H1 (cell line): ENCODE measurements around the gene PAX5.

ENCODE experiments used
- ATF3 ChIP-seq: IDR thresholded peaks from 2 replicates; pipeline ENCODE4 v1.6.1; 2011; ENCODE audit warnings: low read depth, mild to moderate bottlenecking, low read length; ENCODE audit not compliant: insufficient read depth
- CBX5 ChIP-seq: fragments of 300-800, 300-1000 bp; sonication (generic); IDR thresholded peaks from 2 replicates; pipeline ENCODE4 v1.7.1; 2016; ENCODE audit warnings: antibody characterized with exemption, low read length, low read depth
- CTCF ChIP-seq, 3 experiments: IDR thresholded peaks; 1 replicate in 2 of 3; 2 replicates in 1 of 3; pipeline versions ENCODE4 v1.5.1 to v1.6.1; 2011; ENCODE audit warnings: low read length in 3 of 3, mild to moderate bottlenecking in 3 of 3, inconsistent platforms in 2 of 3, low read depth in 1 of 3, moderate library complexity in 1 of 3; ENCODE audit not compliant: insufficient read depth in 1 of 3; ENCODE audit errors: control extremely low read depth in 1 of 3
- EGR1 ChIP-seq: IDR thresholded peaks from 2 replicates; pipeline ENCODE4 v1.6.1; 2011; ENCODE audit warnings: low read depth, low read length, borderline replicate concordance
- EP300 ChIP-seq, 2 experiments: IDR thresholded peaks; 1 replicate in 1 of 2; 2 replicates in 1 of 2; pipeline ENCODE4 v1.6.1; 2011 to 2012; ENCODE audit warnings: low read depth in 2 of 2, low read length in 2 of 2, mild to moderate bottlenecking in 2 of 2, borderline replicate concordance in 1 of 2, inconsistent platforms in 1 of 2, moderate library complexity in 1 of 2
- EZH2 ChIP-seq: fragments of 200-600 bp; sonication (generic); IDR thresholded peaks from 2 replicates; pipeline ENCODE4 v1.7.1; 2012; ENCODE audit warnings: low read depth, mild to moderate bottlenecking, moderate library complexity, low read length, inconsistent platforms; ENCODE audit not compliant: severe bottlenecking
- HDAC2 ChIP-seq, 2 experiments: fragments of 300-600 bp in 1 of 2; sonication (generic) in 1 of 2; IDR thresholded peaks; 2 replicates each; pipeline ENCODE4 v1.6.1; 2011 to 2012; ENCODE audit warnings: low read depth in 2 of 2, low read length in 2 of 2, mild to moderate bottlenecking in 2 of 2, moderate library complexity in 2 of 2, borderline replicate concordance in 1 of 2, inconsistent platforms in 1 of 2
- KDM1A ChIP-seq: fragments of 200-600, 300-600 bp; sonication (generic); IDR thresholded peaks from 2 replicates; pipeline ENCODE4 v1.7.1; 2016; ENCODE audit warnings: mild to moderate bottlenecking, low read length, borderline replicate concordance
- POLR2A ChIP-seq, 2 experiments: IDR thresholded peaks; 1 replicate in 1 of 2; 2 replicates in 1 of 2; pipeline ENCODE4 v1.6.1; 2011; ENCODE audit warnings: low read depth in 2 of 2, low read length in 2 of 2, mild to moderate bottlenecking in 2 of 2; ENCODE audit errors: control extremely low read depth in 1 of 2
- POU5F1 ChIP-seq: IDR thresholded peaks from 2 replicates; pipeline ENCODE4 v1.6.1; 2011; ENCODE audit warnings: low read depth, mild to moderate bottlenecking, low read length, moderate library complexity
- RFX5 ChIP-seq: IDR thresholded peaks from 2 replicates; pipeline ENCODE4 v1.6.1; 2011; ENCODE audit warnings: low read depth, low read length, improper control_type of control experiment, borderline replicate concordance
- YY1 ChIP-seq: IDR thresholded peaks from 2 replicates; pipeline ENCODE4 v1.6.1; 2011; ENCODE audit warnings: low read depth, mild to moderate bottlenecking, low read length
- ZNF274 ChIP-seq: IDR thresholded peaks from 2 replicates; pipeline ENCODE4 v1.7.0; 2012; ENCODE audit warnings: low read length, borderline replicate concordance; ENCODE audit errors: extremely low read depth

- TF ChIP-seq POLR2A (IDR thresholded peaks at IDR 0.05; ENCODE audit: control extremely low read depth in 1 of 2, low read depth in 2 of 2, low read length in 2 of 2) (no peak), CTCF (IDR thresholded peaks at IDR 0.05; ENCODE audit: control extremely low read depth in 1 of 3, insufficient read depth in 1 of 3, low read depth in 1 of 3, low read length in 3 of 3) (no peak), EZH2 (no peak), HDAC2 (IDR thresholded peaks at IDR 0.05; ENCODE audit: borderline replicate concordance in 1 of 2, low read depth in 2 of 2, low read length in 2 of 2) (no peak), CBX5 (no peak), POU5F1 (no peak), ZNF274 (no peak), ATF3 (no peak), YY1 (no peak), EGR1 (no peak), KDM1A (no peak), RFX5 (no peak), EP300 (IDR thresholded peaks at IDR 0.05; ENCODE audit: borderline replicate concordance in 1 of 2, low read depth in 2 of 2, low read length in 2 of 2) (no peak)
Observed at GRCh38 chr9:36893911-36894310, 140.2 kb downstream of the PAX5 start.
